ENCODE data around the gene FEM1C. TPM values are rescaled to one million over a fixed set of nuclear protein-coding genes. Genes with fewer than 3 reads are reported as not detected.
"Not testable (repeated sequence)": the region's sequence is repeated elsewhere in the genome, so short reads cannot be mapped to it uniquely, and the experiment has no call there.

Gene FEM1C
- total RNA-seq, 1 donor from 2014 or later: 14.3 TPM

DNA sequence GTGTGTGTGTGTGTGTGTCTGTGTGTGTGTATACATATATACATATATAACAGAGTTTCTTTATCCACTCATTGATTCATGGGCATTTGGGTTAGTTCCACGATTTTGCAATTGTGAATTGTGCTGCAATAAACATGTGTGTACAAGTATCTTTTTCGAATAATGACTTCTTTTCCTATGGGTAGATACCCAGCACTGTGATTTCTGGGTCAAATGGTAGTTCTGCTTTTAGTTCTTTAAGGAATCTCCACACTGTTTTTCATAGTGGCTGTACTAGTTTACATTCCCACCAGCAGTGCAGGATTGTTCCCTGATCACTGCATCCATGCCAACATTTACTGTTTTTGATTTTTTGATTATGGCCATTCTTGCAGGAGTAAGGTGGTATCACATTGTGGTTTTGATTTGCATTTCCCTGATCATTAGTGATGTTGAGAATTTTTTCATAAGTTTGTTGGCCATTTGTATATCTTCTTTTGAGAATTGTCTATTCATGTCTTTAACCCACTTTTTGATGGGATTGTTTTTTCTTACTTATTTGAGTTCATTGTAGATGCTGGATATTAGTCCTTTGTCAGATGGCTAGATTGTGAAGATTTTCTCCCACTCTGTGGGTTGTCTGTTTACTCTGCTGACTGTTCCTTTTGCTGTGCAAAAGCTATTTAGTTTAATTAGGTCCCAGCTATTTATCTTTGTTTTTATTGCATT lies 65.3 kb downstream of the FEM1C start:
- H3K9me3 Mint-ChIP-seq; H3K4me1 Mint-ChIP-seq (ENCODE audit: low read depth); intact Hi-C loops (cut with micrococcal nuclease); DNase-seq (ENCODE audit: low spot score); H3K27ac Mint-ChIP-seq; H3K36me3 Mint-ChIP-seq (ENCODE audit: low read depth); H3K4me3 Mint-ChIP-seq (ENCODE audit: low read depth): not testable (repeated sequence)
- peaks cover 39% of the 10 kb centered on the region for H3K27me3 Mint-ChIP-seq (ENCODE audit: low read depth)

DNA sequence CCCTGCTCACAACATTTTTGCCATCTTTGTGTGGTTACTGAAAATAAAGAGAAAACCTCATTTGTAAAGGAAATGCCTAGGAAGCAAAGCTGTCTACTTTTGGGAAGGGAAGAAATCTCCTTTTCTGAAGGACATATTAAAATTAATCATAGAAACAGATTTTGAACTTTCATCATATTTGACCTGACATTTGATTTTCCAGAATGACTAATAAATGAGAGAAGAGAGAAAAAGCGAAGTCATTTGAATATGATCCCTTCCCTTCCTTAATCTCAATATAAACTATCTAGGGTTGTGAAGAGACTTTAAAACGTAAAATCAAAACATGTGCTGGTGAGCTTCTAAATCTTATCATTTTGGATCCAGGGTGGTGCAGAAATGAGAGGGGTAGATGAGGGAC lies 66.3 kb downstream of the FEM1C start:
- intact Hi-C loops (cut with micrococcal nuclease): no loop called here
- H3K9me3 Mint-ChIP-seq: no peaks in the 10 kb centered on the region
- H3K4me1 Mint-ChIP-seq (ENCODE audit: low read depth): no peaks in the 10 kb centered on the region
- no peak for DNase-seq (ENCODE audit: low spot score)
- H3K27ac Mint-ChIP-seq: no peak overlapping the region
- no peaks in the 10 kb centered on the region for H3K36me3 Mint-ChIP-seq (ENCODE audit: low read depth)
- no peak overlapping the region for H3K4me3 Mint-ChIP-seq (ENCODE audit: low read depth)
- H3K27me3 Mint-ChIP-seq (ENCODE audit: low read depth): peaks cover 46% of the 10 kb centered on the region

DNA sequence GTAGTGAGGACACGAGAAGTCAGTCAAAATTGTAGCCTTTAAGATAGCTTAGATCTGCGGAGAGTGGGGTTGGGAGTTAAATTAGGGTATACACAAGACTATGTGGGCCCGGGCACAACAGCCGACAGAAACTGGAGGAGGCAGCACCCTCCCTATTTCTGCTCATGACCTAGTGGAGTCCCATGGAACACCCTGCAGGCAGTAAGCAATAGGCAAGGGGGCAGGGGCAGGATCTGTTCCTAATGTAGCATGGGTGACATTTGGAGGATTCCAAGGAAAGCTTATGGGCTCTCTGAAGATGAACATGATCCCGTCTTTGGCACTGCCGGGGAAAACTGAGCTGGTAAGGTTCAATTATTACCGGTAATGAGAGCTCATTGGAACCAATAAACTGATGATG lies 67.0 kb downstream of the FEM1C start:
- no peak overlapping the region for H3K27ac Mint-ChIP-seq
- no peaks in the 10 kb centered on the region for H3K36me3 Mint-ChIP-seq (ENCODE audit: low read depth)
- no peak for DNase-seq (ENCODE audit: low spot score)
- intact Hi-C loops (cut with micrococcal nuclease): no loop called here
- H3K4me3 Mint-ChIP-seq (ENCODE audit: low read depth): no peak overlapping the region
- no peaks in the 10 kb centered on the region for H3K9me3 Mint-ChIP-seq
- peaks cover 45% of the 10 kb centered on the region for H3K27me3 Mint-ChIP-seq (ENCODE audit: low read depth)
- H3K4me1 Mint-ChIP-seq (ENCODE audit: low read depth): no peaks in the 10 kb centered on the region

DNA sequence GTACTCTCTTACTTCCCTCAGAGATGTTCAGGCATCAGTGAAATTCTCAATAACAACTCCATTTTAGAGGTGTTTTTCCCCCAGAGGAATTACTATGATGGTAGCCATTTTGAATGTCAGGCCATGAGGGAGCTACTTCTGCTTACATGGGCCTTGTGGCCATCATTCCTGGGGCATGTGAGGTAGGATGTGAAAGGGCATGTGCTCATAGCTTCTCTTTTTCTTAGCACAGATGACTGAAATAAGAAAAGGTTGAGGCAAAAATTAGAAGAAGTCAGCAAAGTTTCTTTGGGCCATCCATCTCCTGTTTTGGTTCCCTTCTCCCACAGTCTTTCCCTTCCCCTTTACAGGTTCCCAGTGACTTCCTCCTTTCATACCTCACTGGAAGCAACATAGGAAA lies 68.8 kb downstream of the FEM1C start:
- DNase-seq (ENCODE audit: low spot score): no peak
- Mint-ChIP-seq H3K4me3 (ENCODE audit: low read depth) (no peak overlapping the region), H3K36me3 (ENCODE audit: low read depth) (no peaks in the 10 kb centered on the region), H3K9me3 (no peaks in the 10 kb centered on the region), H3K27me3 (ENCODE audit: low read depth) (peaks cover 48% of the 10 kb centered on the region), H3K4me1 (ENCODE audit: low read depth) (no peaks in the 10 kb centered on the region), H3K27ac (no peak overlapping the region)
- intact Hi-C loops (cut with micrococcal nuclease): no loop called here

DNA sequence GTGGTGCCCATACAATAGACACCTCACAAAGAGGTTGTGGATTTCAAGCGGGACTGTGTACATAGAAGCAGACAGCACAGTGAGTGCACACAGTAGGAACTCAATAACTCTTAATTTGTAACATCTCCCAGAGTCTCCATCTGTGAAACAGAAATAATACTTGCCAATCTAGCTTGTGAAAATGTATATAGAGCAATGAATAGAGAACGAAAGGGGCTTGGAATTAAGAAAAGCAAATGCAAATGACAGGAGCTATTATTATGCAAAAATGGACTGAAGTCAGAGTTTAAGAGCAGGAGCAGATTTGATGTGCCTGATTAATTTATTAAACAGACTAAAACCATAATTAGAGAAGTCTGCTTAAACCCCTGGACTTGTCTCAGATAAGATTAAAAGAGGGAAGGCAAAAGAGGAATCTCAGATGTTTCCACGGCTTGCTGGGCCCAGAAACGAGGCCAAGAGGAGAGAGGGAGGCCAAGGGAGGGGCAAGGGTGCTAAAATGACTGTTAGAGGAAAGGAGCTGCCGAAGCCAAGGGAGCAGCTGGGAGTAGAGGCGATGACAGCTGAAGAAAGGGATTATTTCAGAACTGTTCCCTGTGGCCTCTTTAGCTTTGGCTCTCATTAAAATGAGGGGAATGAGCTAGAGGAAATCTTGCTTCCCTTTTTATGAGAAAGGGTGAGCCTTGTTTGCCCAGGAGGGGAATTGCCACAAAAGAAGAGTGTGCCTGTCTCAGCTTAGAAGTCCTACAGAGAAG lies 72.1 kb downstream of the FEM1C start:
- H3K9me3 Mint-ChIP-seq: no peaks in the 10 kb centered on the region
- no peaks in the 10 kb centered on the region for H3K36me3 Mint-ChIP-seq (ENCODE audit: low read depth)
- no peak for DNase-seq (ENCODE audit: low spot score)
- no peak overlapping the region for H3K27ac Mint-ChIP-seq
- intact Hi-C loops (cut with micrococcal nuclease): no loop called here
- H3K27me3 Mint-ChIP-seq (ENCODE audit: low read depth): peaks cover 44% of the 10 kb centered on the region
- H3K4me3 Mint-ChIP-seq (ENCODE audit: low read depth): no peak overlapping the region
- no peaks in the 10 kb centered on the region for H3K4me1 Mint-ChIP-seq (ENCODE audit: low read depth)

DNA sequence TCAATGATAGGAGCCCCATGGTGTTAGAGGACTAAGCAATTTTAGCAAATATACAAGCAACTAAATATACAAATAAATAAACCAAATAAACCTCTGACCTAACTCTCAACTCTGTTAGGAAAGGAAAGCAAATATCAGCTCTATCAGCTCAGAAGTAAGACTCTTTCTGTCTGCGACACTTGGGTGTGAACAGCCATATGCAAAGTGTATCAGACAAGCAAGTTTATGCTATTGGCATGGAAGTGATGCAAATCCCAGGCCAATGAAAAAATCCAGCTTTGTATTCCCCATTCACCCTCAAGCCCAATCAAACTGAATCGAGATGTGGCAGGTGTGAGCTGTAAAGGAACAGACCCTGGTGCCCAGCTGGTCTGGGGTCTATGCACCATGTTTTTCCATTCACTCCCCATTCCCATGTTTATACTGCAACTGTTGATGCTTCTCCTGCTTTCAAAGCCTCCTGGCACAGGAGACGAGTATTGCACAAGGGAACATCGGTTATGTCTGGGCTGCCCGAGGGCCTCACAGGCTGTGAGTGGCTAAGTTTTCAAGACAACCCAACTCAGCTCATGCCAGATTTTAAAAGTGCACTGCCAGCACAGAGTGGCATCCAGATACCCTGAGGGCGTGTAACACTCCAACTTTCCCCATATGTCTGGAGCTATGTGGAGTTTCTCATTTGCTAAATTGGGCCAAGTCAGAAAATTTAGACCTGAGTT lies 73.1 kb downstream of the FEM1C start:
- Mint-ChIP-seq H3K27ac (no peak overlapping the region), H3K4me3 (ENCODE audit: low read depth) (no peak overlapping the region), H3K9me3 (no peaks in the 10 kb centered on the region), H3K4me1 (ENCODE audit: low read depth) (no peaks in the 10 kb centered on the region), H3K27me3 (ENCODE audit: low read depth) (peaks cover 43% of the 10 kb centered on the region), H3K36me3 (ENCODE audit: low read depth) (no peaks in the 10 kb centered on the region)
- intact Hi-C loops (cut with micrococcal nuclease): no loop called here
- DNase-seq (ENCODE audit: low spot score): no peak

DNA sequence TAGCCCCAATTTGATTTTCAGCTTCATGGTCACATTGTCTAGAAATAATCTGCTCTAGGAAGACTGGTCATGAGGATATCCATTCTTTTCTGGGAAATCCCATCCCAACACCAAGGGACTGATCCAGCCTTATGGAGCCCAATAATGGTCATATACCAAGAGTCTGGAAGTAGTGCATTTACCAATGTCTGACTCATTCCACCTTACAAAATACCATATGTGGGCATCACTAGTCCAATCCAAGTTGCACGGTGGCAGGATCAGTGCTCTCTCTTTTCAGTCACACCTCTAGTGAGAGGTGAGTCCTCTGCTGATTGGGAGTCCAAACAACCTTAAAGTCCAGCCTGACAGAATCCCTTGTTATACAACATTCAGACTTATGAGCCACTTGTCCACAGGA lies 73.7 kb downstream of the FEM1C start:
- no peak for DNase-seq (ENCODE audit: low spot score)
- no peaks in the 10 kb centered on the region for H3K36me3 Mint-ChIP-seq (ENCODE audit: low read depth)
- intact Hi-C loops (cut with micrococcal nuclease): no loop called here
- H3K27me3 Mint-ChIP-seq (ENCODE audit: low read depth): peaks cover 46% of the 10 kb centered on the region
- H3K4me1 Mint-ChIP-seq (ENCODE audit: low read depth): no peaks in the 10 kb centered on the region
- no peaks in the 10 kb centered on the region for H3K9me3 Mint-ChIP-seq
- no peak overlapping the region for H3K27ac Mint-ChIP-seq
- H3K4me3 Mint-ChIP-seq (ENCODE audit: low read depth): no peak overlapping the region

Other genes with a start within 250 kb of the FEM1C start
- gene CCDC112, start 248.1 kb downstream of the FEM1C start, total RNA-seq: 0.32 and 0.34 TPM in 2 replicates
- 0.85 TPM in 1 of 2 replicates, not detected in the other for gene TICAM2, start 57.7 kb upstream of the FEM1C start, total RNA-seq
- 40.2 and 40.9 TPM in 2 replicates for gene TMED7, start 81.3 kb upstream of the FEM1C start, total RNA-seq

All from activated T-helper 2 cell treated with anti-CD3 and anti-CD28 coated beads, Interferon-gamma antibody, Interleukin-2, Interleukin-4, amounts not matched to agents 10 μg/mL and 5 μg/mL and 100 μg/mL, durations not matched to agents 14 hours and 24 hours and 36 hours (primary cell).